ENCODE measurements around the gene FBLN7.

- no peak for TF ChIP-seq RFX5 (IDR thresholded peaks at IDR 0.05; ENCODE audit: borderline replicate concordance, low read depth, low read length)
- TF ChIP-seq CTCF (IDR thresholded peaks at IDR 0.05; ENCODE audit: control extremely low read depth in 1 of 3, insufficient read depth in 1 of 3, low read depth in 1 of 3, low read length in 3 of 3) = peak in 1 of 3 experiments; percentile 6; a peak in 1 of 4 replicates
Observed at GRCh38 chr2:112140899-112141625, 2.9 kb downstream of the FBLN7 start.

Data from H1 (cell line).